Activated CD4-positive, alpha-beta T cell treated with anti-CD3 and anti-CD28 coated beads for 36 hours (primary cell): ENCODE data around the gene KMT2A. TPM values are rescaled to one million over a fixed set of nuclear protein-coding genes. Genes with fewer than 3 reads are reported as not detected.
"Not testable (repeated sequence)": the region's sequence is repeated elsewhere in the genome, so short reads cannot be mapped to it uniquely, and the experiment has no call there.

Experiments
- ATAC-seq: fragments of 200-7000 bp; cut with Tn5 transposase; one replicate; pipeline ENCODE4 v1.10.0; 2021; ENCODE audit warnings: mild to moderate bottlenecking, moderate library complexity
- CTCF ChIA-PET: fragments of 350-600 bp; sonication (Branson Sonifier 250); formaldehyde crosslinking; loops from one replicate; lab custom pipeline; 2021; ENCODE audit warnings: antibody characterized with exemption; lab: Charles Lee
- POLR2A ChIA-PET: fragments of 350-600 bp; sonication (Branson Sonifier 250); formaldehyde crosslinking; loops from one replicate; lab custom pipeline; 2021; ENCODE audit warnings: antibody characterized with exemption, inconsistent platforms; lab: Charles Lee
- DNase-seq: peaks from one replicate; pipeline ENCODE4 v3.0.0-alpha.2; 2020
- H3K27ac Mint-ChIP-seq: one replicate; pipeline ENCODE4 v1.8.0; 2021; ENCODE audit warnings: mixed read lengths
- H3K27me3 Mint-ChIP-seq: one replicate; pipeline ENCODE4 v1.8.0; 2021; ENCODE audit warnings: mixed read lengths
- H3K36me3 Mint-ChIP-seq: one replicate; pipeline ENCODE4 v1.8.0; 2021; ENCODE audit warnings: low read depth, mixed read lengths
- H3K4me1 Mint-ChIP-seq: one replicate; pipeline ENCODE4 v1.8.0; 2021; ENCODE audit warnings: mixed read lengths
- H3K4me3 Mint-ChIP-seq: one replicate; pipeline ENCODE4 v1.8.0; 2021; ENCODE audit warnings: mild to moderate bottlenecking, moderate library complexity, mixed read lengths
- H3K9me3 Mint-ChIP-seq: one replicate; pipeline ENCODE4 v1.8.0; 2021; ENCODE audit warnings: low read depth, mixed read lengths
- intact Hi-C, 2 experiments: fragments of 100-400 bp; cut with DNase I in 1 of 2; cut with micrococcal nuclease in 1 of 2; formaldehyde crosslinking; loops; one replicate each; pipeline versions ENCODE4 v1.14.2 to v1.15.1; 2022 to 2024; cut with DNase I, micrococcal nuclease
- total RNA-seq, 2 experiments: library from RNA; stranded (reverse); gene quantifications; one replicate each; pipeline ENCODE4 v1.2.3, GENCODE V29; 2021

The KMT2A gene
- total RNA-seq, 2 experiments from 2014 or later: 64.1 to 67.1 TPM

- POLR2A ChIA-PET: interaction anchor here (0.7 to 1.1 kb wide), 2 partner anchors 101 to 245 kb away, joined by 3 to 4 read pairs; partner anchors contain the start of gene CD3D
- peaks cover 42% of the 10 kb centered on the region for H3K36me3 Mint-ChIP-seq
- intact Hi-C loops: loop anchor here (5.0 to 10.0 kb wide), 4 partner anchors 136 to 1416 kb away; no protein-coding TSS in a partner anchor
- peaks cover 92% of the 10 kb centered on the region for H3K4me1 Mint-ChIP-seq
- H3K27ac Mint-ChIP-seq: peak overlapping the region; percentile 76
- no peak for DNase-seq
- ATAC-seq: peak; percentile 2
- H3K27me3 Mint-ChIP-seq: no peaks in the 10 kb centered on the region
- CTCF ChIA-PET: interaction anchor here (0.6 to 2.5 kb wide), 9 partner anchors 8 to 147 kb away, joined by 3 to 15 read pairs (median 4); no protein-coding TSS in a partner anchor
- H3K4me3 Mint-ChIP-seq: peak overlapping the region; percentile 54
- H3K9me3 Mint-ChIP-seq: no peaks in the 10 kb centered on the region
These were observed 6.8 kb downstream of the KMT2A start for GRCh38 chr11:118442908-118443589.

- peak overlapping the region; percentile 76 for H3K27ac Mint-ChIP-seq
- ATAC-seq (peak; percentile 69), DNase-seq (peak; percentile 30)
- CTCF ChIA-PET: interaction anchor here (1.0 to 2.5 kb wide), 7 partner anchors 9 to 148 kb away, joined by 3 to 15 read pairs (median 5); no protein-coding TSS in a partner anchor
- H3K9me3 Mint-ChIP-seq: no peaks in the 10 kb centered on the region
- peak overlapping the region; percentile 54 for H3K4me3 Mint-ChIP-seq
- no peaks in the 10 kb centered on the region for H3K27me3 Mint-ChIP-seq
- peaks cover 98% of the 10 kb centered on the region for H3K4me1 Mint-ChIP-seq
- intact Hi-C loops: loop anchor here (5.0 to 10.0 kb wide), 4 partner anchors 136 to 1416 kb away; no protein-coding TSS in a partner anchor
- POLR2A ChIA-PET: interaction anchor here (0.6 to 1.1 kb wide), 4 partner anchors 8 to 245 kb away, joined by 3 to 4 read pairs (median 3); partner anchors contain the start of gene CD3D
- peaks cover 42% of the 10 kb centered on the region for H3K36me3 Mint-ChIP-seq
These were observed 7.4 kb downstream of the KMT2A start for GRCh38 chr11:118443590-118444218.

DNA sequence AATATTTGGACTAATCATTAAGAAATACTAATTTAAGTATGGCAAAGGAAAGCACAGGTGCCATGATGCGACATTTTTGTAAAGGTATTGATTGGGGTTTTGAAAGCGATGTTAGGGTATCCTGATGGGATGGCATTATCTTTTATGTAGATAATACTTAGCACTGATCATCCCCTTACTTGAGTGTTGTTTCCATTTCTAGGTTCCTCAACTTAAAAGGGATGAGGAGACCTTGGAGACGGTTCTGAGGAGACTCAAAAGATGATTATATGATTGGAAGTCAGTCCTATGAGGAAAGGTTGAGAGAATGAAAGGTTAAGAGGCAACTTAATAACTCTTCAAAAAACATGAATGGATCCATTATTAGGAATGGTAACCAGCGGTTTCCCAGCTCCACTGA, 11.1 kb downstream of the KMT2A start:
- intact Hi-C loops: loop anchor here in 1 of 2 experiments (10.0 kb wide), 2 partner anchors 247 to 427 kb away; no protein-coding TSS in a partner anchor
- H3K9me3 Mint-ChIP-seq: no peaks in the 10 kb centered on the region
- H3K36me3 Mint-ChIP-seq: peaks cover 30% of the 10 kb centered on the region
- CTCF ChIA-PET: interaction anchor here (0.7 to 2.0 kb wide), 6 partner anchors 8 to 291 kb away, joined by 3 to 13 read pairs (median 4); partner anchors contain the start of gene KMT2A
- no peak overlapping the region for H3K4me3 Mint-ChIP-seq
- POLR2A ChIA-PET: interaction anchor here (1.2 to 1.5 kb wide), 2 partner anchors 9 to 11 kb away, joined by 6 to 8 read pairs; partner anchors contain the start of gene KMT2A
- no peaks in the 10 kb centered on the region for H3K27me3 Mint-ChIP-seq
- peak overlapping the region; percentile 60 for H3K27ac Mint-ChIP-seq
- ATAC-seq (no peak), DNase-seq (no peak)
- peaks cover 77% of the 10 kb centered on the region for H3K4me1 Mint-ChIP-seq

DNA sequence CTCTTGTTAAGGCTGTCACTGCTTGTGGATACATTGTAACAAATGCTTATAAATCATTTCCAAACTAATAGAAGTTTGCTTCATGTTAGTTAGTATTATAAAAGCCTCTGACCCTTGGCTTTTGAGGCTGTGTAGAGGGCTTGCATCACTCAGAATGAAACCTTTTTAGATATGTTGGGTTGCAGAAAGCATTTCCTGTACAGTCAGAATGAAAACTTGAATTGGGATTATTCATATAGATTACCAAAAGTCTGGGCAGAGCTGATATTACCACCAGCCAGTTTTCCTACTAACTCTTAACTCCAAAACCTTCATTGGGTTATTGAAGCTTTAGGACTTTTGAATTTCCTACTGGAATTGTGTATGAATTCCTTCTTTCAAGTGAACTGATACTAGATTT, 12.0 kb downstream of the KMT2A start:
- ChIA-PET CTCF (interaction anchor here (0.6 to 2.0 kb wide), 8 partner anchors 9 to 221 kb away, joined by 3 to 13 read pairs (median 3); partner anchors contain the start of gene KMT2A), POLR2A (interaction anchor here (0.6 to 1.5 kb wide), 4 partner anchors 10 to 25 kb away, joined by 3 to 8 read pairs (median 5); partner anchors contain the start of gene KMT2A)
- Mint-ChIP-seq H3K36me3 (peaks cover 34% of the 10 kb centered on the region), H3K4me1 (peaks cover 73% of the 10 kb centered on the region), H3K27ac (no peak overlapping the region), H3K9me3 (no peaks in the 10 kb centered on the region), H3K27me3 (no peaks in the 10 kb centered on the region), H3K4me3 (no peak overlapping the region)
- DNase-seq (peak; percentile 10), ATAC-seq (peak; percentile 64)
- intact Hi-C loops: loop anchor here (1.0 to 10.0 kb wide), 4 partner anchors 8 to 427 kb away; no protein-coding TSS in a partner anchor

DNA sequence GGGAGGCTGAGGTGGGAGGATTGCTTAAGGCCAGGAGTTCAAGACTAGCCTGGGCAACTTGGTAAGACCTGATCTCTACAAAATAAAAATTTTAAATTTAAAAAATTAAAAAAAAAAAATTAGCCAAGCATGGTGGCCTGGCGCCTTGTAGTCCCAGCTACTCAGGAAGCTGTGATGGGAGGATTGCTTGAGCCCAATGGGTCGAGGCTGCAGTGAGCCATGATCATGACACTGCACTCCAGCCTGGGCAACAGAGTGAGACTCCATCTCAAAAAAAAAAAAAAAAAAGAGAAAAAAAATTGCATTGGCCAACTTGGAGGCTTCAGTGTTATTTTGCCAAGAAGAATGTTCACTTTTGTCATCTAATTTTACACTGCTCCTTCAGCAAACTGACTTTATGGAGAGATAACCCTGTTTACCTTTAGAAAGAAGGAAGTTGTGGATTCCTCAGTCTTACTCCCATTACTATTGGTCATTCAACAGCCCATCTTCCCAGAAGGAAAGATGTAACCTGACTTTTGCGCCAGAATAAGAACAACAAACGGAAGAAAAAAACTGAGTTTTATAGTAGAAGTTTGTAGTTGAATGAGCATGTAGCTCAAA, 13.1 kb downstream of the KMT2A start:
- Mint-ChIP-seq H3K4me3 (no peak overlapping the region), H3K27me3 (no peaks in the 10 kb centered on the region), H3K27ac (no peak overlapping the region), H3K36me3 (peaks cover 41% of the 10 kb centered on the region), H3K9me3 (no peaks in the 10 kb centered on the region), H3K4me1 (peaks cover 73% of the 10 kb centered on the region)
- intact Hi-C loops: loop anchor here (2.0 to 10.0 kb wide), 3 partner anchors 15 to 425 kb away; no protein-coding TSS in a partner anchor
- no peak for ATAC-seq
- CTCF ChIA-PET: interaction anchor here (0.6 to 2.0 kb wide), 2 partner anchors 13 to 29 kb away, joined by 3 to 9 read pairs; partner anchors contain the start of gene KMT2A
- POLR2A ChIA-PET: no interaction called here
- DNase-seq: no peak

- H3K4me3 Mint-ChIP-seq: no peak overlapping the region
- ATAC-seq: no peak
- ChIA-PET POLR2A (no interaction called here), CTCF (no interaction called here)
- H3K36me3 Mint-ChIP-seq: peaks cover 35% of the 10 kb centered on the region
- peaks cover 67% of the 10 kb centered on the region for H3K4me1 Mint-ChIP-seq
- peak overlapping the region; percentile 22 for H3K27ac Mint-ChIP-seq
- H3K9me3 Mint-ChIP-seq: no peaks in the 10 kb centered on the region
- intact Hi-C loops: no loop called here
- H3K27me3 Mint-ChIP-seq: no peaks in the 10 kb centered on the region
- DNase-seq: no peak
These were observed 14.2 kb downstream of the KMT2A start for GRCh38 chr11:118450451-118450850.

- CTCF ChIA-PET: interaction anchor here (1.2 to 1.3 kb wide), 4 partner anchors 9 to 358 kb away, joined by 3 read pairs; no protein-coding TSS in a partner anchor
- Mint-ChIP-seq H3K36me3 (peaks cover 23% of the 10 kb centered on the region), H3K4me1 (peaks cover 37% of the 10 kb centered on the region), H3K27ac (no peak overlapping the region), H3K4me3 (no peak overlapping the region), H3K27me3 (no peaks in the 10 kb centered on the region), H3K9me3 (no peaks in the 10 kb centered on the region)
- ATAC-seq (no peak), DNase-seq (no peak)
- intact Hi-C loops: no loop called here
- POLR2A ChIA-PET: no interaction called here
These were observed 25.9 kb downstream of the KMT2A start for GRCh38 chr11:118462178-118462577.

DNA sequence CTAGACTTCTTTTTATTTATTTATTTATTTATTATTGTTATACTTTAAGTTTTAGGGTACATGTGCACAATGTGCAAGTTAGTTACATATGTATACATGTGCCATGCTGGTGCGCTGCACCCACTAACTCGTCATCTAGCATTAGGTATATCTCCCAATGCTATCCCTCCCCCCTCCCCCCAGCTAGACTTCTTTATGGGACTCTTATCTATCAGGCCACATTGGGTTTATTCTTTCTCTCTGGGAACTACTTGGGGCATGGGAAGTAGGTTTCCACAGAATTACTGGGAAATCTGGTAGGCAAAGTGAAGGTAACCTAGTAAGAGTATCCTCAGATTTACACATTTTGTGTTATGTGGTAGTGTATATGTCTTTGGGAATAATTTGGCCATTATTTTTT, 32.7 kb downstream of the KMT2A start:
- H3K4me3 Mint-ChIP-seq, POLR2A ChIA-PET, H3K9me3 Mint-ChIP-seq, intact Hi-C loops, DNase-seq, ATAC-seq, H3K27me3 Mint-ChIP-seq, H3K27ac Mint-ChIP-seq: not testable (repeated sequence)
- Mint-ChIP-seq H3K4me1 (peaks cover 27% of the 10 kb centered on the region), H3K36me3 (peaks cover 38% of the 10 kb centered on the region)
- CTCF ChIA-PET: interaction anchor here (0.6 to 1.1 kb wide), 3 partner anchors 21 to 147 kb away, joined by 3 read pairs; no protein-coding TSS in a partner anchor

GRCh38 chr11:118471030-118471429, 34.7 kb downstream of the KMT2A start:
- H3K4me3 Mint-ChIP-seq: no peak overlapping the region
- H3K4me1 Mint-ChIP-seq: peaks cover 23% of the 10 kb centered on the region
- H3K36me3 Mint-ChIP-seq: peaks cover 34% of the 10 kb centered on the region
- CTCF ChIA-PET: interaction anchor here (0.7 to 1.4 kb wide), 4 partner anchors 9 to 167 kb away, joined by 3 to 5 read pairs (median 3); partner anchors contain the start of gene CD3E
- no peaks in the 10 kb centered on the region for H3K9me3 Mint-ChIP-seq
- DNase-seq (no peak), ATAC-seq (no peak)
- POLR2A ChIA-PET: no interaction called here
- H3K27ac Mint-ChIP-seq: peak overlapping the region; percentile 40
- intact Hi-C loops: no loop called here
- no peaks in the 10 kb centered on the region for H3K27me3 Mint-ChIP-seq

DNA sequence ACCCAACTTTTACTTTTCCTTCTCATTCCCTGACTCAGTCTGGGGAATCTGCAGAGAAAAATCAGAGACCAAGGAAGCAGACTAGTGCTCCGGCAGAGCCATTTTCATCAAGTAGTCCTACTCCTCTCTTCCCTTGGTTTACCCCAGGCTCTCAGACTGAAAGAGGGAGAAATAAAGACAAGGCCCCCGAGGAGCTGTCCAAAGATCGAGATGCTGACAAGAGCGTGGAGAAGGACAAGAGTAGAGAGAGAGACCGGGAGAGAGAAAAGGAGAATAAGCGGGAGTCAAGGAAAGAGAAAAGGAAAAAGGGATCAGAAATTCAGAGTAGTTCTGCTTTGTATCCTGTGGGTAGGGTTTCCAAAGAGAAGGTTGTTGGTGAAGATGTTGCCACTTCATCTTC, 37.2 kb downstream of the KMT2A start:
- H3K27me3 Mint-ChIP-seq: no peaks in the 10 kb centered on the region
- no peak overlapping the region for H3K4me3 Mint-ChIP-seq
- DNase-seq: no peak
- POLR2A ChIA-PET: no interaction called here
- peaks cover 52% of the 10 kb centered on the region for H3K36me3 Mint-ChIP-seq
- no peak for ATAC-seq
- intact Hi-C loops: no loop called here
- no peaks in the 10 kb centered on the region for H3K9me3 Mint-ChIP-seq
- no peak overlapping the region for H3K27ac Mint-ChIP-seq
- CTCF ChIA-PET: interaction anchor here (2.1 kb wide), 1 partner anchor 15 kb away, joined by 7 read pairs; no protein-coding TSS in a partner anchor
- H3K4me1 Mint-ChIP-seq: peaks cover 21% of the 10 kb centered on the region
